Activated effector memory CD4-positive, alpha-beta T cell treated with anti-CD3 and anti-CD28 coated beads, Interleukin-2, amount 50 U/mL, for 16 hours (primary cell): ENCODE data around the gene HS3ST2.

Source experiments
- DNase-seq: peaks from one replicate; pipeline ENCODE4 v3.0.0-alpha.2; 2020

The HS3ST2 gene

DNA sequence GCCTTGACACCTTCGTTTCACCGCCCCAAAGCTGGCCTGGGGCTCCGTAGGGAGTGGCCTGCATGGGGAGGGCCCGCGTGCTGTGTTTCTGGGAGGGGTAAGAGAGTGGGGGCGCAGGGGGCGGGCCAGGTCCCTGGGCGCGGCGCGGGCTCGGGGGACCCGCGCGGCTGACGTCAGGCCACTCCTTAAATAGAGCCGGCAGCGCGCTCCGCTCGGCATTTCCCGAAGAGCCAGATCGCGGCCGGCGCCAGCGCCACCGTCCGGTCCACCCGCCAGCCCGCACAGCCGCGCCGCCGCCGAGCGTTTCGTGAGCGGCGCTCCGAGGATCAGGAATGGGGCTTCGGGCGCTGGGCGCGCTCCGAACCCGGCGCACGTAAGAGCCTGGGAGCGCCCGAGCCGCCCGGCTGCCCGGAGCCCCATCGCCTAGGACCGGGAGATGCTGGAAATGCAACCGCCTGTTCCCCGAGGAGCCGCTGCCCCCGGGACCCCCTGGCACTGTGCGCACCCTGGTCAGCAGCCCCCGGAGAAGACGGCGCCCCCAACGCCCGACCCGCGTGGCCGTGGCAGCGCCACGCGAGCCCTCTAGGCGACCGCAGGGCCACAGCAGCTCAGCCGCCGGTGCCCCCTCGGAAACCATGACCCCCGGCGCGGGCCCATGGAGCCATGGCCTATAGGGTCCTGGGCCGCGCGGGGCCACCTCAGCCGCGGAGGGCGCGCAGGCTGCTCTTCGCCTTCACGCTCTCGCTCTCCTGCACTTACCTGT, at the start of gene HS3ST2:
Gene HS3ST2 (plus strand): TSS at position 215 of the 763 bp plus-strand sequence. CDS start 449 bp downstream, at position 664.
- no peak for DNase-seq

DNA sequence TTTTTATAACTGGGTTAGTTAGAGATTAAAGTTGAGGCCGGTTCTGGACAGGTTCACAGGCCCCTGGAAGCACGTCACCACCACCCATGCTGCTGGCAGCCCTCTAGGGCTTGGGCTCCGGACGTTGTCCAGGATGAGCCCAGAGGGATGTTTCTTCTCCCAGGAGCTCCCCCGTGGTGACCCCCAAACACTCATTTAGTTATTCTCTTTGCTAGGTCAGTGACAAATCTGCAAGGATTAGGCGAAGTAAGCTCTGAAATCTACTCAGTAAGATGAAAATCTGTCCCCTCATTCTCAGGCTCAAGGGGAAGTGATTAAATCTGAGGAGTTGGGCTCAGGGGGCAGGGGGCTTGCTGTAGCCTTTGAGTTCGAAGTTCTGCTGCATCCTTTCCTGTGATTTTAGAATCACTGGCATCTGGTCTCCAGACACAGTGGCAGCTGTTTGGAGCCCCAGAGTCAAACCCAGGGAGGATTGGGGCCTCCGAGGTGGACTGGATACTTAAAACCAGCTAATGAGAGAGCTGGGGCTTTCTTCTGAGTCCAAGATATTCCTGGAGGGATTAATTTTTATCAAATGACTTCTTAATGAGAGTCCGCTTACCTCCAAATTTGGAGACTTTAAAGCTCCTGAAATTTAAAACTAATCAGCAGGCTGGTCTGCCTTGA, 49.2 kb upstream of the HS3ST2 start:
- no peak for DNase-seq

- DNase-seq: no peak
These were observed 48.5 kb upstream of the HS3ST2 start for GRCh38 chr16:22765479-22765878.

- DNase-seq: no peak
These were observed 43.1 kb upstream of the HS3ST2 start for GRCh38 chr16:22770866-22771265.

- no peak for DNase-seq
These were observed 42.4 kb upstream of the HS3ST2 start for GRCh38 chr16:22771551-22771950.

DNA sequence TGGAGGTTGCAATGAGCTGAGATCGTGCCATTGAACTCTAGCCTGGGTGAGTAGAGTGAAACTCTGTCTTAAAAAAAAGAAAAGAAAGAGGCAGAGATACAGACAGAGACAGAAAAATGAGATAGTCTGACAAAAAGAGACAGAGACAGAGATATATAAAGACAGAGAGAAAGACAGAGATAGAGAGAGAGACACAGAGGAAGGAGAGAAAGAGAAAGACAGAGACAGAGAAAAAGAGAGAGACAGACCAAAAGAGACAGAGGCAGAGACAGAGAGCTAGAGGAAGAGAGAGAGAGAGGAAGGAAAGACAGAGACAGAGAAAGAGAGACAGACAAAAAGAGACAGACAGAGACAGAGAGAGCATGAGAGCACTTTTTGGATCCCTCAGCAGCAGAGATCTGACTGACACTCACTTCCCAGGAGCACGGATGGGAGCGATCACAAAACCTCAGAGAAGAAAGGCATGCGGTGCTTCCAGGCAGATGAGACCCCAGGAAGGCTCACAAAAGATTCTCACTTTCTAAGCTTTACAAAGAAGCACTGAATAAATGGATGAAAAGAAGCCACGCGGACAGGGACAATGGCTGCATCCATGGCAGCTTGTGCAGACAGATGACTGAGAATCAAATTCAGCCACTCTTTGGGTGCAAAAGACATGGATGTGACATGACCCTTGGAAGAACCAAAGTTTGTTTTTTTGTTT, 38.6 kb upstream of the HS3ST2 start:
- DNase-seq: no peak

DNA sequence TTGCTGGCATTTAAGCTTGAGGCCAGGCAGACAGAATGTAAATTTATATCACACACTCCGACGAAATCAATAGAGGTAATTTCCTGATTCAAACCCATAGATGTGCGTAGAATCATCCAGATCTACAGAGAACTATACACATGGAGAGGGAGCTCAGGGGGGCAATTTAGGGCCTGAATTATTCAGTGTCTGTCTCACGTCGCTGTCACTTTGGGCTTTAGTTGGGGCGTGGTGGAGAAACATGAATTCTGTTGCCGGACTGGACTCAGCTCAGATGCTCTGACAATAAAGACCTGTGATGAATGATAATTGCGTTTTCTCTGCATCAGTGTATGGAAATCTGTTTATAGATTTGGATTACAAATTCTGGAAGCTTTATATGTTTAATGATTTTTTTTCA, 32.5 kb upstream of the HS3ST2 start:
- DNase-seq: no peak

- DNase-seq: no peak
These were observed 31.6 kb upstream of the HS3ST2 start for GRCh38 chr16:22782314-22782713.

GRCh38 chr16:22784690-22785214, 29.2 kb upstream of the HS3ST2 start:
- no peak for DNase-seq

DNA sequence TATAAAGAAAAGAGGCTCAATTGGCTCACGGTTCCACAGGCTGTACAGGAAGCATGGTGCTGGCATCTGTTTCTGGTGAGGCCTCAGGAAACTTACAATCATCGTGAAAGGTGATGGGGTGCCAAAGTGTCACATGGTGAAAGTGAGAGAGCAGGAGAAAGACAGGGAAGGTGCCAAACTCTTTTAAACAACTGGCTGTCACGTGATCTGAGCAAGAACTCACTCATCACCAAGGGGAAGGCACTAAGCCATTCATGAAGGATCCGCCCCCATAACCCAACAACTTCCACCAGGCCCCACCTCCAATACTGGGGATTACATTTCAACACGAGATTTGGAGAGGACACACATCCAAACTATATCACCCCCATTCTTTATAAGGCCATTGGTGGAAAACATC, 28.4 kb upstream of the HS3ST2 start:
- DNase-seq: no peak

- DNase-seq: no peak
These were observed 27.7 kb upstream of the HS3ST2 start for GRCh38 chr16:22786284-22786683.

GRCh38 chr16:22786691-22787090, 27.3 kb upstream of the HS3ST2 start:
- no peak for DNase-seq

- DNase-seq: no peak
These were observed 26.3 kb upstream of the HS3ST2 start for GRCh38 chr16:22787466-22788192.

DNA sequence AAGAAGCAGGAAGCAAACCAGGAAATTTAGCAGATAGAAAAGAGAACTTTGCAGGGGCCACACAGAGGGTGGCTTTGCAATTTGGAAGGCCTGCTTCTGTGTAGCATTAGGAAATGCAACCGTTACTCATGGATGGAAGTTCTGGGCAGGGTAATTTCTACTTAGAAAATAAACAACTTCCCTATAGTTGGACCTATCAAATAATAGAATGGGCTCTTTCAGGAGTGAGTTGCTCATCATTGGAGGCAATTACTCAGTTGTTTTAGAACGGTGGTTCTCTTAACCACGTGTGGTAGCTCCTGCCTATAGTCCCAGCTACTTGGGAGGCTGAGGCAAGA, 25.8 kb upstream of the HS3ST2 start:
- DNase-seq: no peak

GRCh38 chr16:22789281-22789945, 24.5 kb upstream of the HS3ST2 start:
- no peak for DNase-seq

DNA sequence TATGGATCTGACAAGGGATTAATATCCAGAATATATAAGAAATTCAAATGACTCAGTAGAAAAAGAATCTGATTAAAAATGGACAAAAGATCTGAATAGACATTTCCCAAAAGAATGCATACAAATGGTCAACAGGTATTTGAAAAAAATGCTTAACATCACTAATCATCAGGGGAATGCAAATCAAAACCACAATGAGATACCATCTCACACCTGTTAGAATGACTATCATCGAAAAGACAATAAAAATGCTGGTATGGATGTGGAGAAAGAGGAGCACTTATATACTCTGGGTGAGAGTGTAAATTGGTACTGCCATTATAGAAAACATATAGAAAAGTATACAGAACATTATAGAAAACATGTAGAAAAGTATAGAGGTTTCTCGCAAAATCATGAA, 16.4 kb upstream of the HS3ST2 start:
- DNase-seq: no peak

DNA sequence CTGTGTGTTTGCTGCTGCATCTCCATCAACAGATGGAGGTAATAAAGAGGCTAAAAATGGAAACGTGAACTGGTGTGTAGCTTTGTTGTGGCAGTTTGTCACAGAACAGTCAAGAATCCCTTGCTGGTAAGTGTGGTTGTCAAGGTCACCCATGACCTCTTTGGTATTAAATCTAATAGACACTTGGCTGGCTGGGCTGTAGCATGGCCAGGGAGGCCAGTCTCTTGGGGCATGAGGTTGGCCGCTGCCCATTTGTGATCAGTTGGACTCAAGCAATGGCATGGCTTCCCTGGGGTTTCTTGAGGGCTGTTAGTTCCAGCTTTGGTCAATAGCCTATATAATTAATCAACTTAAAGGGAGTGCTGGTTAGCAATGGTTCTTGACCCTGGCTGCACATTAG, 14.8 kb upstream of the HS3ST2 start:
- no peak for DNase-seq

DNA sequence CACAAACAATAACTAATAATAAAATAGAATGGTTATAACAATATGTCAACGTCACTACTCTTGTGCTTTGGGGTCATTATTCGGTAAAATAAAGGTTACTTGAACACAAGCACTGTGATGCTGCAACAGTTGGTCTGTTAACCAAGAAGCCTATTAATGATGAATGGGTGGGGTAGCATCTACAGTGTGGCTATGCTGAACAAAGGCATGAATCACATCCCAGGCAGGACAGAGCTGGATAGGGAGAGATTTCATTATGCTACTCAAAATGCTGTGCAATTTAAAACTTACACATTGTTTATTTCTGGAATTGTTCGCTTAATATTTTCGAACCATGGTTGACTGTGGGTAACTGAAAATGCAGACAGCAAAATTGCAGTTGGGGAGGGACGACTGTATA, 9.1 kb upstream of the HS3ST2 start:
- DNase-seq: no peak

DNA sequence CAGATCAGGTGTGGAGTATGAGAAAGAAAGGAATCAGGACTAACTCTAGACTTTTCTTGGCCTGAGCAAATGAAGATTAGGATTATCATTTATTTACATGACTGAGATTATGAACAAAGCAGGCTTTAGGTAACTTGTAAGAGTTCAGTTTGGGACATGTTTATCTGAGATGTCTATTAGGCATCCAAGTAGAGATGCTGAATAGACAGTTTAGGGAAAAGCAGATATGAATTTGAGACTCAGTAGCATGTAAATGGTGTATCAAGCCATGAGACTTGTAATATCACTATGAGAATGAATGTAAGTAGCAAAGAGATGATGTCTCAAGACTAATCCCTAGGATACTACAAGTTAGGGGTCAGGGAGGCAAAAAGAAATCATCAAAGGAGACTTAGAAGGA, 8.6 kb upstream of the HS3ST2 start:
- no peak for DNase-seq

DNA sequence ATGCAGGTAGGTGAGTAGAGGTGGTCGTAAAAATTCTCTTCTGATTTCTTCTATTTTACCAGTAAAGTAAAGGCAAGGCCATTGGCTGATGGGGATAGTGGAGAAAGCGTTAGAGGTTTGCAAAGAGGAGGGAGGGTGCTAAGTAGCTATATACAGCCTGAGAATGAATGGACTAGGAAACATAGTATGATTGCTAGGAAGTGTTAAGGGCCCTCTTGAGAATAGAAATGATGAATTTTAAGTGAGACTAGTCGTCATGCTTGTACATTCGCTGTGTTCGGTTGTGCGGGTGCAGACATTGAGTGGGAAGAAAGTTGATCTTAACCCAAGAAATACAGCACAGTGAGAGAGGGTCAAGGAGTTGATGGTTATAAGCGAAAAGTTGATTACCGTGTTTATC, 7.2 kb upstream of the HS3ST2 start:
- DNase-seq: no peak

DNA sequence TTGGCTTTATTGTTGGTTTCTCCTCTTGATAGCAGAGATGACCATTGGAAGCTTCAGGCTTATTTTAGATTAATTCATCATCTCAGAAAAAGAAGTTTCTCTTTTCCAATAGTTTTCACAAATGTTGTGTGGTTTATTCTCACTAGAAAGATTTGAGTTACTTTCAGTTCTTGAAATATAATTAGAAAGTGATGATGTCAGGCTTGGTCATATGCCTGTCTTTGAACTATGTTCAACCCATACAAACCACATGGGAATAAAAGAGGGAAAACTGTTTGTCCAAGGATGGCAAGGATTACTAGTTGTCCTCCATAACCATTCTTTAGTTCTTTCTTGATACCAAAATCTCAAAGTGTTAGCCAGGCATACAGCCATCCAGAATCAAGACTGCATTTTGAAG, 3.7 kb upstream of the HS3ST2 start:
- DNase-seq: no peak

DNA sequence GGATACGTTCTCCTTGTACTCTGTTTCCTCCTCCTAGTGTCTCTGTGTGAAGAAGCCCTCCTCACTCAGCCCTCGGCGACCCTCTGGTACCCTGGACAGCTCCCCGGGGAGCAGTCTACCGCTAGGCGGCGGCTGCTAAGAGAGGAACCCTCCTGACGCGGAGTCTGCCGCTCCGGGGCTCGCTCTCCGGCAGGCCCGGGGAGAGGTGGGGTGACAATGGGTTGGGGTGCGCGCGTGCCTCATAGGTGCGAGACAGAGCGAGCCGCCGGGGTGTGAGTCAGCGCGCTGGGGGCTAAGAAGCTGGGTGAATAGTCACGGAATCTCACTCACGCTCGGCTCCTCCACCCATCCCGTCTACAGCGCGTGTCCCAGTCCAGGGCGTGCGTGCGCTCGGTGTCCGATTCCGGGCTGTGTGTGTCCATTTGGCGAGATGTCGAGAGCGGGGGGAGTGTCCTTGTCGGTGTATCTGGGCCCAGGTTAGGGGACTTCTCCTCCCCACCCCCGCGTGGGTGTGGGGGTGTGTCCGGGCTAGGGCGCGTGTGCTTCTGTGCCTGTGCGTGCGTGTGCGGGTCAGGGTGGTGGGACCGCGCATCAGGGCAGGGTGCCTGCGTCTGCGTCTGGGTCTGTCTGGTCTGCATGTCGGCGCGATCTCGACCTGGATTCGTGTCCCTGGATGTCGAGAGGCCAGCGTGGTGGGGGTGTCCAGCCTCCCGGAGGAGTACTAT, 577 bp upstream of the HS3ST2 start:
- no peak for DNase-seq
